ENCODE results near the gene EEF1G.
A peak's percentile ranks its signal among the peaks of the same experiment; 100 is the strongest.
"Not testable (repeated sequence)": the region's sequence is repeated elsewhere in the genome, so short reads cannot be mapped to it uniquely, and the experiment has no call there.

Gene EEF1G, protein sequence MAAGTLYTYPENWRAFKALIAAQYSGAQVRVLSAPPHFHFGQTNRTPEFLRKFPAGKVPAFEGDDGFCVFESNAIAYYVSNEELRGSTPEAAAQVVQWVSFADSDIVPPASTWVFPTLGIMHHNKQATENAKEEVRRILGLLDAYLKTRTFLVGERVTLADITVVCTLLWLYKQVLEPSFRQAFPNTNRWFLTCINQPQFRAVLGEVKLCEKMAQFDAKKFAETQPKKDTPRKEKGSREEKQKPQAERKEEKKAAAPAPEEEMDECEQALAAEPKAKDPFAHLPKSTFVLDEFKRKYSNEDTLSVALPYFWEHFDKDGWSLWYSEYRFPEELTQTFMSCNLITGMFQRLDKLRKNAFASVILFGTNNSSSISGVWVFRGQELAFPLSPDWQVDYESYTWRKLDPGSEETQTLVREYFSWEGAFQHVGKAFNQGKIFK

DNA sequence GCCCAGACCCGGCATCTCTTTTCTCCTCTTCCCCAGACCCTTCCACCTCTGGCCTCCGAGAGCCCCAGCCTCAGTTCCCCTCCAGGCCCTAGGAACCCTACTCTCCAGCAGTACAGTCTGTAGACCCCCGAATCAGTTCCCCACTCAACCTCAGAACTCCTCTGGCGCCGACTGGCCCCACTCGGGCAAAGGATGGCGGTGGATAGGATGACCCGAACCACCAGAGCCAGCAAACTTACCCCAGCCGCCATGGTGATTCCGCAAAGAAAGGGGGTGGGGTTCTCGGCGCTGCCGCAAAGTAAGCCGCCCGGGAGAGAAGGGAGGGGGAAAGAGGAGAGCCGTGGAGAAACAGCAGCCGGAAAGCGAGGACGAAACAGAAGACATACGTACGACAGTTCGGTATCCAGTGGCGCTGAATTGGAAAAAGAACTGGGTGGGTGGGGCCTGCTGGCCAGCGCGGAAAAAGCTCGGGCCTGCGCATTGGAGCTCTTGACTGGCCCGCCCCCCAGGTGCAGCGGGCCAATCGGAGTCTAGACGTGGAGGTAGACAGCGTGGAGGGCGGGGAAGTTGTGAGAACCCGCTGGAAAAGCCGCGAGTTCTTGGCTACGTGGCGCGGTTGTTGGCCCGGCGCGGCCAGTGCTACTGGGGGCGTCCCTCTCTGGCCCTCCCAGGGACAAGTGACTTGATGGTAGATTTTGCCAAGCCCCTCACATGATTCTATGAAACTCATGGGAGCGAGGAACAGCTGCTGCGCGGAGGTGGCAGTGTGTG lies at the start of gene EEF1G:
EEF1G (minus strand) TSS at position 300 of the 771 bp plus-strand sequence; CDS start at position 251, 49 bp downstream.
- peaks cover 15% of the 10 kb centered on the region; the same call in 1 of the 2 replicates for H3K4me1 ChIP-seq (ENCODE audit: insufficient read depth, low read length)
- H3K27ac ChIP-seq (ENCODE audit: low read length), result peak within 1 kb of the TSS; percentile 62
- H3K9me3 ChIP-seq (ENCODE audit: insufficient read depth, low read depth, low read length), result no peaks in the 10 kb centered on the region
- H3K36me3 ChIP-seq (ENCODE audit: insufficient read depth, low read depth, low read length), result peaks cover 73% of the 10 kb centered on the region
- peak within 1 kb of the TSS; percentile 99 for H3K4me3 ChIP-seq (ENCODE audit: low read length)
- H3K27me3 ChIP-seq (ENCODE audit: insufficient read depth, low read length), result no peaks in the 10 kb centered on the region
- peak within 1 kb of the TSS; percentile 99 for H3K9ac ChIP-seq (ENCODE audit: low read depth, low read length)

DNA sequence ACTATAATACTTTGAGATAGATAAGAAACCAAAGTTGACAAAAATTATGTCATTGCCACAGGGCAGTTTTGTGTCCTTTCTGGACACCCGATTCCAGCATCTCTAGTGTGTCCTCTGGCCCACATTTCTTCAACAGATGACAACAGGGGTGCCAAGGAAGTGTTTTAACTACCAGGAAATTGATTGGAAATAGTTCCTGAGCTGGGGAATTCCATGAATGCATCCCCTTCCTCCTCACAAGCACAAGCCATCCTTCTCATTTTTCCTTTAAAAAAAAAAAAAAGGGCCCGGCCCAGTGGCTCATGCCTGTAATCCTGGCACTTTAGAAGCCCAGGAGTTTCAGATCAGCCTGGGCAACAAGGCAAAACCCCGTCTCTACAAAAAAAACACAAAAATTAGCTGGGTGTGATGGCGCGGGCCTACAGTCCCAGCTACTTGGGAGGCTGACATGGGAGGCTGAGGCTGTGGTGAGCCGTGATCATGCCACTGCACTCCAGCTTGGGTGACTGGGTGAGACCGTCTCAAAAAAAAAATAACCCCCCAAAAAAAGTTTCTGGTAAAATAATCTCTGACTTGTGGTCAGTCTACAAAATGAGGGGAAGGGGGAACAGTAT lies 48.9 kb upstream of the EEF1G start:
- H3K36me3 ChIP-seq (ENCODE audit: insufficient read depth, low read depth, low read length), result peaks cover 32% of the 10 kb centered on the region
- H3K9ac ChIP-seq (ENCODE audit: low read depth, low read length), result peak overlapping the region; percentile 71; the same call in 1 of the 2 replicates
- H3K4me1 ChIP-seq (ENCODE audit: insufficient read depth, low read length), result peaks cover 5% of the 10 kb centered on the region; the same call in 1 of the 2 replicates

DNA sequence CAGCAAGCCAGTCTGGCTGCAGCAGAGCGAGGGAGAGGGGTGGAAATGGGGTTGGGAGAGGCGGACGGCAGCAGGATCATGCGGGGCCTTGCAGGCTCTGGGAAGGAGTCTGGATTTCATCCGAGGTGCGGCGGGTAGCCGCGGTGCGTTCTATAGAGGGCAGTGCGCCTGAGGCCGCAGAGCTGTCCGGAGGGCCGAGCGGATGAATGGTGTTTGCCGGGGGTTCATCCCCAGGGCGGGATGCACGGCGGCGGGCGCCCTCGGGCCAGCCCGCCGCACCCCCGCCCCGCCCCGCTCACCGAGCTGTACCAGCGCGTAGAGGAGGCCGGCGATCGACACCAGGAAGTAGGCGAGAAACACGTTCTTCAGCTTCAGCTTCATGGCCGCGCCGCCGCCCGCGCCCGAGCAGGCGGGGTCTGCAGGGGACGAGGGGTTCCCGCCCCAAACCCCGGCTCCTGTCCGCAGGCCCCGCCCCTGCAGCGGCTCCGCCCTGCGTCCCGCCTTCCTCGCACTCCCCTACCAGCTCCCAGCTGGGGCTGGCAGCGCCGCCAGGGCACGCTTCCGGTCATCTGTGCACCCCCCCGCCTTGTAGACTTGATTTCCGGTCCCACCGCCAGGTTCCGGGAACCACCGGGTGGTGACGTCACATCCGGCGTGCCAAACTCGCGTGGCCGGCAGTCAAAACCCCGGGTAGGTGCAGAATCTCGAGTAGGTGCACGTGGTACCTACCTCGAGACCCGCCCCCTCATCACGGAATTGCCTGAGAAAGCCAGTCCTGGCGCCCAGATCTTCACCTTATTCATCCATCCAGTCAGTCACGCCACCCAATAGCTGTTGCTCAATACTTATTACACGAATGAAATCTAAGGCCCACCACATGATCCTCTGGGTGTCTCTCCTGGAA lies 48.1 kb upstream of the EEF1G start, which contains the start of gene B3GAT3:
B3GAT3 (minus strand) TSS at position 420 of the 904 bp plus-strand sequence; CDS start at position 381, 39 bp downstream.
- Histone ChIP-seq H3K9ac (ENCODE audit: low read depth, low read length) (peak within 1 kb of the TSS; percentile 92), H3K4me1 (ENCODE audit: insufficient read depth, low read length) (peaks cover 5% of the 10 kb centered on the region; the same call in 1 of the 2 replicates), H3K27me3 (ENCODE audit: insufficient read depth, low read length) (no peaks in the 10 kb centered on the region), H3K36me3 (ENCODE audit: insufficient read depth, low read depth, low read length) (peaks cover 24% of the 10 kb centered on the region), H3K4me3 (ENCODE audit: low read length) (peak within 1 kb of the TSS; percentile 95), H3K27ac (ENCODE audit: low read length) (peak within 1 kb of the TSS; percentile 12), H3K9me3 (ENCODE audit: insufficient read depth, low read depth, low read length) (no peaks in the 10 kb centered on the region)

More for the DNA sequence above, 48.9 kb upstream of the EEF1G start:
- Histone ChIP-seq H3K27me3 (ENCODE audit: insufficient read depth, low read length) (no peaks in the 10 kb centered on the region), H3K27ac (ENCODE audit: low read length) (no peak overlapping the region), H3K4me3 (ENCODE audit: low read length) (peak overlapping the region; percentile 59), H3K9me3 (ENCODE audit: insufficient read depth, low read depth, low read length) (no peaks in the 10 kb centered on the region)

DNA sequence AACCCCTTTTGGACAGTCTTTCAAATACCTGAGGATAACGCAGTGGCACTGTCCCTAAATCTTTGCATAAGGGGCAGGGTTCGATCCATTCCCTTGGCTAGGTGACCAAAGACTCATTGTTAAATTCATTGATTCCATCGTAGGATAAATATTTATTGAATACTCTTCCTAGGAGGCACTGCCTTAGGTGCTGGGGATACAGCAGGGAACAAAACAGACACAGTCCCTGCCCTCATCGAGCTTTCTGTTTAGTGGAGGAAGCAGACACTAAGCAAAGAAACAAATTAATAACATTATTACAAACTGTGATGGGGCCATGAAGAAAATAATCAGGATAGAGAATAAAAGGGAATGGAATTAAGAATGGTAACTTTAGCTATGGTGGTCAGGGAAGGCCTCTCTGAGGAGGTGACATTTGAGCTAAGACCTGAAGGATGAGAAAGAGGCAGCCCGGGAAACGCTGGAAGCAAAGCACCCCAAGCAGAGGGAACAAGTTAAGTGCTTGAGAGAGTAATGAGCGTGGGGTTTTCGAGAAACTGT lies 47.4 kb upstream of the EEF1G start:
- peak overlapping the region; percentile 95 for H3K4me3 ChIP-seq (ENCODE audit: low read length)
- peaks cover 17% of the 10 kb centered on the region for H3K36me3 ChIP-seq (ENCODE audit: insufficient read depth, low read depth, low read length)
- H3K27me3 ChIP-seq (ENCODE audit: insufficient read depth, low read length), result no peaks in the 10 kb centered on the region
- peak overlapping the region; percentile 12 for H3K27ac ChIP-seq (ENCODE audit: low read length)
- no peaks in the 10 kb centered on the region for H3K9me3 ChIP-seq (ENCODE audit: insufficient read depth, low read depth, low read length)
- peak overlapping the region; percentile 92 for H3K9ac ChIP-seq (ENCODE audit: low read depth, low read length)
- H3K4me1 ChIP-seq (ENCODE audit: insufficient read depth, low read length), result peaks cover 5% of the 10 kb centered on the region; the same call in 1 of the 2 replicates

DNA sequence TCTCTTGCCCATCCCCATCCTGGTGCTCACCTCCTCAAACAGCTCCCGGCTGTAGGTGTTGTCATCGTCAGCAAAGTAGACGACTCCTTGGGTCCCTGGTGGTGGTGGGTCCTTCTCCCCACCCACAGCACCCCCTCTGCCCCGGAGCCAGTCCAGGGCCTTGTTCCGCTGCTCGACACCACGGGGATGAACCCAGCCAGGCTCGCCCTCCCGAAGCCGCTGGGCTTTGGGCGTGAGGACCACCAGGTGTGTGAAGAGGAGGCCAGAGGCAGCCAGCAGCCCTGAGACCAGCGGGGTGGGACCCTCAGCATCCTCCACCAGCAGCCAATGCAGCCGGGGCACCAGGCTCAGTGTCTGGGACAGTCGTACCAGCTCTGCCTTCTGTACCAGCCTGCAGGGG lies 43.3 kb upstream of the EEF1G start:
- H3K4me3 ChIP-seq (ENCODE audit: low read length); H3K4me1 ChIP-seq (ENCODE audit: insufficient read depth, low read length); H3K27ac ChIP-seq (ENCODE audit: low read length); H3K36me3 ChIP-seq (ENCODE audit: insufficient read depth, low read depth, low read length); H3K27me3 ChIP-seq (ENCODE audit: insufficient read depth, low read length); H3K9ac ChIP-seq (ENCODE audit: low read depth, low read length); H3K9me3 ChIP-seq (ENCODE audit: insufficient read depth, low read depth, low read length): not testable (repeated sequence)

DNA sequence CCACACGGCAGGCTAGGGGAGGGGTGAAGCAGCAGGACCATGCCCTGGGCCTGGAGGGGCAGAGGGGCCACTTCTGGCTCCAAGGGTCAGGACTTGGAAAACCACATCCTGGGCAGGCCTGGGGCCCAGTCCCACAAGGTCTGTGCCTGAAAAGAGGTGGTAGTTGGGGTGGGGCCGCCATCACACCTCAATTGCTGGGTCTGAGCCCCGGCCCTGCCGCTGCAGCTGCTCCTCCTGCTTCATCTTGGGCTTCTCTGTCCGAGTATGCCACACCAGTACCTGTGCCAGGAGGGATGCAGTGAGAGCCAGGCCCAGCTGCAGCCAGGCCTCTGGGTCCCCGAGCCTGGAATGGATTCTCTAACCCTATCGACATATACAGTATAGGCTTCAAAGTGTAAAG lies 41.8 kb upstream of the EEF1G start:
- no peaks in the 10 kb centered on the region; the same call in 1 of the 2 replicates for H3K4me1 ChIP-seq (ENCODE audit: insufficient read depth, low read length)

DNA sequence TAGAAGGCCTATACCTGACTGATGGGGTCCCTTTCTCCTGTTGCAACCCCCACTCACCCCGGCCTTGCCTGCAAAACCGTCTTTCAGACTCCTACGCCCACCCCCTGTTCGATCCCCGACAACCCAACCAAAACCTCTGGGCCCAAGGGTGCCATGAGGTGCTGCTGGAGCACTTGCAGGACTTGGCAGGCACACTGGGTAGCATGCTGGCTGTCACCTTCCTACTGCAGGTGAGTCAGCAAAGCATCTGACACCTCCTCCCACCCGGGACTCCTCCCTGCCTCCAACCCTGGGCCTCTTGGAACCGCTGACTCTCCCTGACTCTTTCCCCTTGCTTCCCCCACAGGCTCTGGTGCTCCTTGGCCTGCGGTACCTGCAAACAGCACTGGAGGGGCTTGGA lies 40.6 kb upstream of the EEF1G start:
- Histone ChIP-seq H3K9me3 (ENCODE audit: insufficient read depth, low read depth, low read length) (no peaks in the 10 kb centered on the region), H3K36me3 (ENCODE audit: insufficient read depth, low read depth, low read length) (no peaks in the 10 kb centered on the region; the same call in 1 of the 2 replicates), H3K4me1 (ENCODE audit: insufficient read depth, low read length) (no peaks in the 10 kb centered on the region; the same call in 1 of the 2 replicates), H3K4me3 (ENCODE audit: low read length) (no peak overlapping the region), H3K9ac (ENCODE audit: low read depth, low read length) (no peak overlapping the region), H3K27ac (ENCODE audit: low read length) (no peak overlapping the region), H3K27me3 (ENCODE audit: insufficient read depth, low read length) (peaks cover 13% of the 10 kb centered on the region)

More for the DNA sequence above, 41.8 kb upstream of the EEF1G start:
- Histone ChIP-seq H3K9ac (ENCODE audit: low read depth, low read length) (no peak overlapping the region), H3K27me3 (ENCODE audit: insufficient read depth, low read length) (peaks cover 13% of the 10 kb centered on the region), H3K27ac (ENCODE audit: low read length) (no peak overlapping the region), H3K9me3 (ENCODE audit: insufficient read depth, low read depth, low read length) (no peaks in the 10 kb centered on the region), H3K36me3 (ENCODE audit: insufficient read depth, low read depth, low read length) (no peaks in the 10 kb centered on the region; the same call in 1 of the 2 replicates), H3K4me3 (ENCODE audit: low read length) (no peak overlapping the region)

DNA sequence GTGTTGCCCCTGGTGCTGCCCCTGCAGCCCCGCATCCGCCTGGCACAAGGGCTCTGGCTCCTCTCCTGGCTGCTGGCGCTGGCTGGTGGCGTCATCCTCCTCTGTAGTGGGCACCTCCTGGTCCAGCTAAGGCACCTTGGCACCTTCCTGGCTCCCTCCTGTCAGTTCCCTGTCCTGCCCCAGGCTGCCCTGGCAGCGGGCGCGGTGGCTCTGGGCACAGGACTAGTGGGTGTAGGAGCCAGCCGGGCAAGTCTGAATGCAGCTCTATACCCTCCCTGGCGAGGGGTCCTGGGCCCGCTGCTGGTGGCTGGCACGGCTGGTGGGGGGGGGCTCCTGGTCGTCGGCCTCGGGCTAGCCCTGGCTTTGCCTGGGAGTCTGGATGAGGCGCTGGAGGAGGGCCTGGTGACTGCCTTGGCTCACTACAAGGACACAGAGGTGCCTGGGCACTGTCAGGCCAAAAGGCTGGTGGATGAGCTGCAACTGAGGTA lies 39.6 kb upstream of the EEF1G start:
- Histone ChIP-seq H3K27ac (ENCODE audit: low read length) (no peak overlapping the region), H3K4me3 (ENCODE audit: low read length) (peak overlapping the region; percentile 50; the same call in 1 of the 2 replicates), H3K4me1 (ENCODE audit: insufficient read depth, low read length) (no peaks in the 10 kb centered on the region; the same call in 1 of the 2 replicates), H3K9ac (ENCODE audit: low read depth, low read length) (no peak overlapping the region), H3K9me3 (ENCODE audit: insufficient read depth, low read depth, low read length) (no peaks in the 10 kb centered on the region), H3K27me3 (ENCODE audit: insufficient read depth, low read length) (peaks cover 13% of the 10 kb centered on the region), H3K36me3 (ENCODE audit: insufficient read depth, low read depth, low read length) (no peaks in the 10 kb centered on the region; the same call in 1 of the 2 replicates)

DNA sequence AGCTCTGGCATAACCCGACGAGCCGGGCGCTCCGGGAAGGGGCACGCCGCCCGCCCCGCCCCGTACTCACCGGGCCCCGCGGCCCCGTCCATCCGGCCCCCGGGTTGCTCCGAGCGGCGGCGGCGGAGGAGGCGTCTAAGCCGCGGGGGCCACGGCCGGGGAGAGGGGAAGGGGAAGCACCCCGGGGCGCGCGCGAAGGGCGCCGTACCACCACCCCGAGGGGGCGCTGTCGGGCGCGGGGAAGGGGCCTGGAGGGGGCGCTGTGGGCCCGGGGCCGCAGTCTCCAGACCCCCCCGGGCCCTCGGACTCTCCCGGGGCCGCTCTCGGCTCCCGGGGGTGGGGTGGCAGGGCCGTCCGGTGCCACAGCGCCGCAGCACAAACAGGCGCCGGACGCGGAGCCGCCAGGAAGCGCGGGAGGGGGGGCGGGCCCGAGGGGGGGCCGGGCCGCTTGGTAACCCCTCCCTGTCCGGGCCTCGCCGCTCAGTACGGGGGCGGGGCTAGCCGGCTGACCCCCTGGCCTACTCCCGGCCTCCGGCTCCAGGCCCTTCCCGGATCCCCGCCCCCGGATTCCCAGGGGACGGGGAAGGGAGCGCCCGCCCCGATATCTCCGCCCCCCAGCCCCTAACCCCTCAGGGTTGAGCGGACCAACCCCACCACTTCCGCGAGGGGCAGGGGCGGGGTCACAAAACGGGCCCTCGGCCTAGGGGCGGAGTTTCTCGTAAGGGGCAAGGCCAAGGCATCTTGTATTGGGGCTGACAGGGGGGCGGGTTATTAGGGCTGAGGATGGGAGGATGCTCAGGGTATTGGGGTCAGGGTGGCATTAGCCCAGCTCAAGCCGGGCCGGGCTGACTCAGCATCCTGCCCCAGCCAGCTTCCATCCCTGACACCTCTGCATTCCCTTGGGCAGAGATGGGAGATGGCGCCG lies 38.9 kb upstream of the EEF1G start, which contains the start of the genes EML3 and ROM1:
EML3 (minus strand) TSS at position 410 of the 925 bp plus-strand sequence; CDS start at position 92, 318 bp downstream.
ROM1 (plus strand) TSS at position 892 of the 925 bp plus-strand sequence; CDS start at position 917, 25 bp downstream.
- Histone ChIP-seq H3K4me3 (ENCODE audit: low read length) (peak within 1 kb of the TSS; percentile 73), H3K27ac (ENCODE audit: low read length) (no peak within 1 kb of the TSS), H3K27me3 (ENCODE audit: insufficient read depth, low read length) (peaks cover 13% of the 10 kb centered on the region), H3K4me1 (ENCODE audit: insufficient read depth, low read length) (no peaks in the 10 kb centered on the region; the same call in 1 of the 2 replicates), H3K9me3 (ENCODE audit: insufficient read depth, low read depth, low read length) (no peaks in the 10 kb centered on the region), H3K36me3 (ENCODE audit: insufficient read depth, low read depth, low read length) (no peaks in the 10 kb centered on the region; the same call in 1 of the 2 replicates), H3K9ac (ENCODE audit: low read depth, low read length) (peak within 1 kb of the TSS; percentile 63; the same call in 1 of the 2 replicates)
